HepG2 (cell line): ENCODE data around the gene TBC1D1.

ENCODE experiments used
- RAD21 ChIP-seq: fragments of 450-650 bp; formaldehyde crosslinking; IDR thresholded peaks from 2 replicates; pipeline ENCODE4 v1.5.0; 2020; ENCODE audit warnings: mild to moderate bottlenecking
- TAF1 ChIP-seq: sonication (generic); formaldehyde crosslinking; IDR thresholded peaks from 2 replicates; pipeline ENCODE4 v1.4.0; 2020; ENCODE audit warnings: missing genetic modification reagents

DNA sequence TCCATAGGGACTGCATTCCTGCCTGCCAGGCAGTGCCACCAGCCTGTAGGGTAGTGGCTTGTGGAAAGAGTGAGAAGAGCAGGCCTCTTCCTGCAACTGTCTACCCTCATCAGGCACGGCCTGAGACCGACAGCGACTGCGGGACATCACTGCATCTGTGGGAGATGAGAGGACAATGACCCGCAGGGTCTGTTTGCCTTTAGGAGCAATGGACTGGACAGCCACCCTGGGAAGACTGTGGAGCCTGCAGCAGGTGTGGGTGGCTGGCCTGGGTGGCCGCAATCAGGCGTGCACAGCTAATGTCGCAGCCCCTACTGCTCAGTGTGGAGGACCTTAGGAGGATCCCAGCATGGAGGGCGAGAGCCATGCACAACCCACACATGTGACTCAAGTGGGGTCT, 297.3 kb downstream of the TBC1D1 start:
- TF ChIP-seq RAD21 (CRISPR knock-in tag) (no peak), TAF1 (CRISPR knock-in tag) (no peak)
